Activated naive CD4-positive, alpha-beta T cell treated with anti-CD3 and anti-CD28 coated beads, Interleukin-2, amount 10 ng/mL, durations not matched to agents 7 days and 5 days (primary cell): Measurements from ENCODE around the gene SPATA31D3.

ENCODE experiments used
- CTCF ChIA-PET: fragments of 350-600 bp; sonication (Branson Sonifier 250); formaldehyde crosslinking; loops from one replicate; lab custom pipeline; 2021; ENCODE audit warnings: antibody characterized with exemption; lab: Charles Lee
- DNase-seq: peaks from one replicate; pipeline ENCODE4 v3.0.0-alpha.2; 2020
- H3K27ac Mint-ChIP-seq: one replicate; pipeline ENCODE4 v1.8.0; 2021; ENCODE audit warnings: mild to moderate bottlenecking, moderate library complexity, mixed read lengths
- H3K27me3 Mint-ChIP-seq: one replicate; pipeline ENCODE4 v1.8.0; 2021; ENCODE audit warnings: mild to moderate bottlenecking, mixed read lengths
- H3K36me3 Mint-ChIP-seq: one replicate; pipeline ENCODE4 v1.8.0; 2021; ENCODE audit warnings: mixed read lengths
- H3K4me1 Mint-ChIP-seq: one replicate; pipeline ENCODE4 v1.8.0; 2021; ENCODE audit warnings: mixed read lengths
- H3K4me3 Mint-ChIP-seq: one replicate; pipeline ENCODE4 v1.8.0; 2021; ENCODE audit warnings: mild to moderate bottlenecking, moderate library complexity, mixed read lengths
- H3K9me3 Mint-ChIP-seq: one replicate; pipeline ENCODE4 v1.8.0; 2021; ENCODE audit warnings: mixed read lengths

The SPATA31D3 gene

DNA sequence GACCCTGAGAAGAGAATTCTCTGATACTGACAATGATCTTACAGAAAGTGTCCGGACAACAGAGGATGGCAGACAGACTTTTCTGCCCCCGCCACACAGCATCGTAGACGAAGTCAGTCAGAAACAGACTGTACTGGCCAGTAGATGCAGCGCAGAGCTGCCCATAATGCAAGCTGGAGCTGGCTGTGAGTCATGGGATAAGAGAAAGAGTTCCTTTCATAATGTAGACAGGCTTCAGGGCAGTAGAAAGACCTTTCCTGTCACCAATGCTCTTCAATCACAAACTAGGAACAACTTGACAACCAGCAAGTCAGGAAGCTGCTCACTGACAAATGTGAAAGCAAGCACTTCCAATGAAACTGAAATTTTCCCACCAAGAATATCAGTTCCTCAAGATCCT lies 50.4 kb downstream of the SPATA31D3 start:
- no peaks in the 10 kb centered on the region for H3K4me1 Mint-ChIP-seq
- H3K27ac Mint-ChIP-seq, result no peak overlapping the region
- no peak overlapping the region for H3K4me3 Mint-ChIP-seq
- DNase-seq, result no peak
- H3K9me3 Mint-ChIP-seq, result peaks cover 17% of the 10 kb centered on the region
- CTCF ChIA-PET, result no interaction called here
- H3K36me3 Mint-ChIP-seq, result no peaks in the 10 kb centered on the region
- H3K27me3 Mint-ChIP-seq, result no peaks in the 10 kb centered on the region
